Panc1 (cell line): ENCODE data around the gene HGF.

Experiments used
- CTCF ChIP-seq: fragments of 450-650 bp; IDR thresholded peaks from 2 replicates; pipeline ENCODE4 v1.5.1; 2017; ENCODE audit warnings: mild to moderate bottlenecking
- POLR2AphosphoS5 ChIP-seq: IDR thresholded peaks from 2 replicates; pipeline ENCODE4 v1.6.1; 2012; ENCODE audit warnings: mild to moderate bottlenecking, low read depth, low read length, moderate library complexity
- SIN3A ChIP-seq: IDR thresholded peaks from 2 replicates; pipeline ENCODE4 v1.6.1; 2012; ENCODE audit warnings: low read depth, mild to moderate bottlenecking, low read length, moderate library complexity, borderline replicate concordance; ENCODE audit not compliant: insufficient read depth
- TCF7L2 ChIP-seq: IDR thresholded peaks from 2 replicates; pipeline ENCODE4 v1.6.1; 2011; ENCODE audit warnings: mild to moderate bottlenecking, low read depth, low read length, inconsistent platforms

- no peak for TF ChIP-seq CTCF
- TF ChIP-seq POLR2AphosphoS5, result no peak
- no peak for TF ChIP-seq SIN3A
- TF ChIP-seq TCF7L2, result no peak
Measured at GRCh38 chr7:81690251-81690650, 79.6 kb downstream of the HGF start.
